ENCODE measurements around the gene ADAMTS10. TPM values are rescaled to one million over a fixed set of nuclear protein-coding genes. Genes with fewer than 3 reads are reported as not detected.

Gene ADAMTS10
- total RNA-seq, 2 donors from 2014 or later = 3.9 TPM

DNA sequence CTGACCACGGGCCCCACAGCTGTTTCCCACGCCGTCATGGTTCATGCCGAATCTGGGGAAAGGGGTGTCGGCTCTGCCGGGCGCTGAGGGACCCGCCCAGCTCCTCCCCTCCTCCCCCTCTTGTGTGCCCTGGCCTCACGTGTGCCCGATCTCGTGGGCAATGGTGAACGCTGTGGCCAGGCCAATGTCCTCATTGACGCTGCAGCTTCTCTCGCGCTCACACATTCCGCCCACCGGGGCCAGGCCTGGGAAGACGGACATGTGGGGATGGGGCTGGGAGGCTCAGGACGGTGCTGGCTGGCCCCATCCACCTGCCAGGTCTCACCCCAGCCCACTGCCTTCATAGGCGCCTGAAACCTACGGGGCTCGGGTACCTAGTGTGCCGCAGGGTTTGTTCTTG lies 14.3 kb downstream of the ADAMTS10 start:
- intact Hi-C loops (cut with DNase I) = no loop called here
- DNase-seq = no peak

DNA sequence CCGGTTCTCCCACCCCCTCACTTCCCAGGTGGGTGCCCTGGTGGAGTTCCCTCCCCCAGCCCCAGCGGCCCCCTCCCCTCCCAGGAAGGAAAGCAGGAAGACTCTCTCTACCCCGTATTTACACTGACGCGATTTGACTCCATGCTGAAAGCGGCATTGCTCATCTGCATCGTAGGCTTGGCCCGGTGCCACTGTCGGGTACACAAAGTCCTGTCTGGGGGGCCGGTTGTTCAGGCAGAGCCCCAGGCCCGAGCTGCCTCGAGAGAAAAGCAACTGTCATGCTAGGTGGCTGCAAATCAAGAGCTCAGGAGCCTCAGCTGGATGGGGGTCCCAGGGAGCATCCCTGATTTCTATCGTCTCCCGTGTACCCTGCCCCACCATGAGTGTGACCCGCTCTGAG lies 14.9 kb downstream of the ADAMTS10 start:
- Histone ChIP-seq H3K4me1 (no peaks in the 10 kb centered on the region), H3K27ac (no peak overlapping the region), H3K36me3 (no peaks in the 10 kb centered on the region), H3K4me3 (no peak overlapping the region), H3K27me3 (no peaks in the 10 kb centered on the region), H3K9ac (ENCODE audit: low read depth in 2 of 2, low read length in 2 of 2) (no peak overlapping the region), H3K9me3 (no peaks in the 10 kb centered on the region)
- DNase-seq = no peak
- intact Hi-C loops (cut with DNase I) = no loop called here
- TF ChIP-seq, protein P1, sequence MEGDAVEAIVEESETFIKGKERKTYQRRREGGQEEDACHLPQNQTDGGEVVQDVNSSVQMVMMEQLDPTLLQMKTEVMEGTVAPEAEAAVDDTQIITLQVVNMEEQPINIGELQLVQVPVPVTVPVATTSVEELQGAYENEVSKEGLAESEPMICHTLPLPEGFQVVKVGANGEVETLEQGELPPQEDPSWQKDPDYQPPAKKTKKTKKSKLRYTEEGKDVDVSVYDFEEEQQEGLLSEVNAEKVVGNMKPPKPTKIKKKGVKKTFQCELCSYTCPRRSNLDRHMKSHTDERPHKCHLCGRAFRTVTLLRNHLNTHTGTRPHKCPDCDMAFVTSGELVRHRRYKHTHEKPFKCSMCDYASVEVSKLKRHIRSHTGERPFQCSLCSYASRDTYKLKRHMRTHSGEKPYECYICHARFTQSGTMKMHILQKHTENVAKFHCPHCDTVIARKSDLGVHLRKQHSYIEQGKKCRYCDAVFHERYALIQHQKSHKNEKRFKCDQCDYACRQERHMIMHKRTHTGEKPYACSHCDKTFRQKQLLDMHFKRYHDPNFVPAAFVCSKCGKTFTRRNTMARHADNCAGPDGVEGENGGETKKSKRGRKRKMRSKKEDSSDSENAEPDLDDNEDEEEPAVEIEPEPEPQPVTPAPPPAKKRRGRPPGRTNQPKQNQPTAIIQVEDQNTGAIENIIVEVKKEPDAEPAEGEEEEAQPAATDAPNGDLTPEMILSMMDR (IDR thresholded peaks at IDR 0.05) = no peak

More for the DNA sequence above, 14.3 kb downstream of the ADAMTS10 start:
- H3K36me3 ChIP-seq = no peaks in the 10 kb centered on the region
- no peak overlapping the region for H3K27ac ChIP-seq
- H3K4me3 ChIP-seq = no peak overlapping the region
- no peaks in the 10 kb centered on the region for H3K9me3 ChIP-seq
- no peak overlapping the region for H3K9ac ChIP-seq (ENCODE audit: low read depth in 2 of 2, low read length in 2 of 2)
- no peaks in the 10 kb centered on the region for H3K27me3 ChIP-seq
- TF ChIP-seq, protein P1 (IDR thresholded peaks at IDR 0.05) = no peak
- H3K4me1 ChIP-seq = no peaks in the 10 kb centered on the region

DNA sequence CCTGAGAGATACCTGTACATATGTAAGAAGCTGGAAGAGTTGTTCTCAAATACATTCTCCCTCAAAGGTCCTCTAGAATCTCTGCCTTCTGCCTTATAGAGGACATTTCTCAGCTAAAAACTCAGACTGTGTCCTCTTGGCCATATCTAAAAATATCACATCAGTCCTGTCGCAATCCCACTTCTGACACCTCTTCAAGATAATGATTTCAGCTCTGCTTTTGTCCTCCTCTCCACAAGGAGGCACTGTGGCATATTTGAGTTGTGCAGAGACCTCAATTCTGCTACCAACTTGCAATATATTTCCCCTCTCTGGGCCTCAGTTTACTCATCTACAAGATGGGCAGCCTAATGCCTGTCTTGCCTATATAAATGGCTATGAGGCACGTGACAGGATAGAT lies 16.6 kb downstream of the ADAMTS10 start:
- H3K9ac ChIP-seq (ENCODE audit: low read depth in 2 of 2, low read length in 2 of 2) = no peak overlapping the region
- H3K4me1 ChIP-seq = no peaks in the 10 kb centered on the region
- no peak for DNase-seq
- intact Hi-C loops (cut with DNase I) = no loop called here
- TF ChIP-seq, protein P1 (IDR thresholded peaks at IDR 0.05) = no peak
- H3K36me3 ChIP-seq = no peaks in the 10 kb centered on the region
- H3K9me3 ChIP-seq = no peaks in the 10 kb centered on the region
- H3K4me3 ChIP-seq = no peak overlapping the region
- no peak overlapping the region for H3K27ac ChIP-seq
- no peaks in the 10 kb centered on the region for H3K27me3 ChIP-seq

DNA sequence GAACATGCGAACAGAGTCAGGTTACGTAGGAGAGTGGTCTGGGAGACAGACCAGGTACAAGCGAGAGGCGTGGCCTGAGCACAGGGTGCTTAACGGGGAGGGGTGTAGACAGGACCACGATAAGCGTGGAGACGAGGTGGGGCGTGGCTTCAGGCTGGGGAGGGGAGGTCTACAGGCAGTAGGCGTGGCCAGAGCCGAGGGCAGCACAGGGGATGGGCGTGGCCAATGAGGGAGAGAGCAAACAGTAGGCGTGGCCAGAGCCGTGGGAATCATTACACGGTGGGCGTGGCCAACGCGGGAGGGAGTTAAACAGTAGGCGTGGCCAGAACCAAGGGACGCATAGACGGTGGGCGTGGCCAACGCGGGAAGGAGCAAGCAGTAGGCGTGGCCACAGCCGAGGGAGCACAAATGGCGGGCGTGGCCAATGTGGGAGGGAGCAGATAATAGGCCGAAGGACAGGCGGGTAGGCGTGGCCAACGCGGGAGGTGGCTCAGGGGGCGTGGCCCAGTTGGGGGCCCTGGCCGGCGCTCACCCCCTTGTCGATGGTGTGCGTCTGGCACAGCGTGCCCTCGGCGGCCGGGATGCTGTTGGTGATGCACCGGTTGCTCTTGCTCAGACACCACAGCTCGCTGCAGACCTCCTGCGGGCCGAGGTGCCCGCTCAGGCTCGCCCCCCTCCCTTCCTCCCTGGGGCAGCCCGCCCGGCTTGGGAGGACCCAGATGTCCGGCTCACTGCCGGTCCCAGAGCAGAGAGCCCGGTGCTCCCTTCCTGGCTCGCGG lies 18.1 kb downstream of the ADAMTS10 start:
- Histone ChIP-seq H3K4me3 (peak overlapping the region; percentile 12), H3K36me3 (no peaks in the 10 kb centered on the region), H3K27me3 (no peaks in the 10 kb centered on the region), H3K9me3 (no peaks in the 10 kb centered on the region), H3K9ac (ENCODE audit: low read depth in 2 of 2, low read length in 2 of 2) (peak overlapping the region in 1 of 2 donors; percentile 35), H3K27ac (no peak overlapping the region), H3K4me1 (no peaks in the 10 kb centered on the region)
- TF ChIP-seq, protein P1 (IDR thresholded peaks at IDR 0.05) = no peak
- peak; percentile 88 for DNase-seq
- intact Hi-C loops (cut with DNase I) = no loop called here

DNA sequence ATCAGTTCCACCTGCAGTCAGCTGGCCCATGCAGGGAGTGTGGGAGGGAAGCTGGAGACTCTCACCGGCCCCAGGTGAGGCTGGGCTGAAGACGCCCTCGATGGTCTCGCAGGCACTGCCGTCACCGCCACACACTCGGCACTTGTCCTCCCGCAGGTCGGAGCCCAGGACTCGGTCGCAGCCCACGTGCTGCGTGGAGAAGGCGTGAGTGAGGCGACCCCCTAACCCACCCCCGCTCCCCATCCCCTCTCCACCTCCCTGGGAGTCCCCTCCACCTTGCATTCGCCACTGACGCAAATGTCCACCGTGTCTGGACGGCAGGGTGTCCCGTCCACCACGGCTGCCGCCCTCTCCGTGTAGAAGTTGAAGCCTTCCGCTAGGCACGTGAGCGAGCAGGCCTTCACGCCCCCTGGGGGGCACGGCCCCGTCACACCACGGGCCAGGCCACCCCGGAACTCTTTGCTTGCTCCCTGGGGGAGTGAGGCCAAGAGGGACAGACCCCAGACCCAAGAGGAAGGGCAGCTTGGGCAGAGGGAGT lies 21.3 kb downstream of the ADAMTS10 start:
- no peak for DNase-seq
- H3K27me3 ChIP-seq = no peaks in the 10 kb centered on the region
- H3K9ac ChIP-seq (ENCODE audit: low read depth in 2 of 2, low read length in 2 of 2) = no peak overlapping the region
- no peaks in the 10 kb centered on the region for H3K4me1 ChIP-seq
- H3K9me3 ChIP-seq = no peaks in the 10 kb centered on the region
- TF ChIP-seq, protein P1 (IDR thresholded peaks at IDR 0.05) = no peak
- intact Hi-C loops (cut with DNase I) = loop anchor here (5.0 to 10.0 kb wide), 2 partner anchors 56 to 237 kb away; no protein-coding TSS in a partner anchor
- H3K4me3 ChIP-seq = no peak overlapping the region
- H3K27ac ChIP-seq = no peak overlapping the region
- H3K36me3 ChIP-seq = no peaks in the 10 kb centered on the region

All from colonic mucosa (tissue), 4 donors.